HG02623 (cell line): ENCODE data around the gene JPH4.
"Not testable (repeated sequence)": the region's sequence is repeated elsewhere in the genome, so short reads cannot be mapped to it uniquely, and the experiment has no call there.

Source experiments
- ATAC-seq: cut with Tn5 transposase; IDR thresholded peaks from one replicate; pipeline ENCODE4 v1.9.1; 2021; ENCODE audit warnings: moderate library complexity; ENCODE audit not compliant: unreplicated experiment

The JPH4 gene

GRCh38 chr14:23609411-23610089 lies 31.0 kb upstream of the JPH4 start:
- not testable (repeated sequence) for ATAC-seq

- no peak for ATAC-seq
Measured at GRCh38 chr14:23609001-23609400, 30.4 kb upstream of the JPH4 start.

- no peak for ATAC-seq
Measured at GRCh38 chr14:23608454-23608853, 29.9 kb upstream of the JPH4 start.

GRCh38 chr14:23605931-23606585 lies 27.5 kb upstream of the JPH4 start:
- peak; percentile 77 for ATAC-seq

- ATAC-seq, result no peak
Measured at GRCh38 chr14:23604675-23605170, 26.1 kb upstream of the JPH4 start.

GRCh38 chr14:23604148-23604547 lies 25.6 kb upstream of the JPH4 start:
- ATAC-seq, result no peak

GRCh38 chr14:23603103-23603502 lies 24.5 kb upstream of the JPH4 start:
- ATAC-seq, result no peak

GRCh38 chr14:23602181-23603095 lies 23.8 kb upstream of the JPH4 start:
- ATAC-seq, result no peak

GRCh38 chr14:23601845-23602180 lies 23.2 kb upstream of the JPH4 start:
- ATAC-seq, result no peak

- no peak for ATAC-seq
Measured at GRCh38 chr14:23601424-23601823, 22.8 kb upstream of the JPH4 start.

- ATAC-seq, result no peak
Measured at GRCh38 chr14:23600806-23601205, 22.2 kb upstream of the JPH4 start.

GRCh38 chr14:23600322-23600707 lies 21.7 kb upstream of the JPH4 start:
- ATAC-seq, result no peak

- ATAC-seq, result not testable (repeated sequence)
Measured at GRCh38 chr14:23594191-23594590, 15.6 kb upstream of the JPH4 start.

- no peak for ATAC-seq
Measured at GRCh38 chr14:23590198-23590597, 11.6 kb upstream of the JPH4 start.

GRCh38 chr14:23589606-23590005 lies 11.0 kb upstream of the JPH4 start:
- ATAC-seq, result no peak

- ATAC-seq, result peak; percentile 91
Measured at GRCh38 chr14:23588884-23589598, 10.5 kb upstream of the JPH4 start.

- not testable (repeated sequence) for ATAC-seq
Measured at GRCh38 chr14:23584527-23585203, 6.1 kb upstream of the JPH4 start.

GRCh38 chr14:23583761-23584526 lies 5.4 kb upstream of the JPH4 start:
- not testable (repeated sequence) for ATAC-seq

GRCh38 chr14:23582906-23583760 lies 4.5 kb upstream of the JPH4 start:
- ATAC-seq, result no peak
